HL-60 (cell line): ENCODE data around the gene GPC4.

Experiments used
- CTCF ChIP-seq: IDR thresholded peaks from one replicate; pipeline ENCODE4 v1.5.1; 2011; ENCODE audit warnings: low read length, control low read depth, inconsistent platforms; ENCODE audit not compliant: insufficient read depth
- REST ChIP-seq: IDR thresholded peaks from 2 replicates; pipeline ENCODE4 v1.6.1; 2012; ENCODE audit warnings: low read depth; ENCODE audit not compliant: insufficient replicate concordance

- no peak for TF ChIP-seq CTCF
- TF ChIP-seq REST, result no peak
These were observed 127.4 kb downstream of the GPC4 start for GRCh38 chrX:133287860-133288259.
